Left colon (tissue), 2 donors: ENCODE results near the gene RELT. TPM values are rescaled to one million over a fixed set of nuclear protein-coding genes. Genes with fewer than 3 reads are reported as not detected.

Source experiments
- ATAC-seq: fragments of 200-7000 bp; cut with Tn5 transposase; one replicate; pipeline ENCODE4 v1.9.1; 2020; ENCODE audit warnings: mild to moderate bottlenecking, moderate library complexity
- DNase-seq, 2 donors: peaks; one replicate each; pipeline ENCODE4 v3.0.0-alpha.2; 2020
- intact Hi-C, 2 donors: fragments of 100-400 bp; cut with DNase I in 1 of 2; cut with micrococcal nuclease in 1 of 2; formaldehyde crosslinking; loops; one replicate each; pipeline versions ENCODE4 v1.11.2 to v1.14.0; 2022; cut with DNase I, micrococcal nuclease
- long read RNA-seq: library from polyadenylated mRNA; unstranded; transcript quantifications from one replicate; pipeline ENCODE4 v2.0.0, GENCODE V29; 2021
- total RNA-seq, 2 donors: library from RNA; stranded (reverse); fragmentation: NEBNext Ultra II Directional; extraction: Animal tissue kit (Norgen Biotek cat#: 25700); gene quantifications; one replicate each; pipeline ENCODE4 v1.2.1, GENCODE V29; 2021
- donor health status: DM: no; HTN: no; CAD: no.
- donor health status: DM: yes; HTN: yes; CAD: no.

The RELT gene
- total RNA-seq = 1 to 10 TPM; 2.6 to 3.1 TPM
- long read RNA-seq, partial matches to known transcripts = 0 of 2 reads
- long read RNA-seq, other reads (novel, unspliced or antisense) = 1 of 2 reads

- peak; percentile 96 for ATAC-seq
- DNase-seq = peak; percentile 80 to 91
- intact Hi-C loops = no loop called here
Observed at GRCh38 chr11:73376160-73376802, at the start of gene RELT. RELT (plus strand) TSS chr11:73376399; CDS start chr11:73389137, 12,738 bp downstream.

GRCh38 chr11:73326929-73327811, 49.0 kb upstream of the RELT start:
- intact Hi-C loops = no loop called here
- ATAC-seq (no peak), DNase-seq (no peak)

GRCh38 chr11:73327812-73328364, 48.3 kb upstream of the RELT start:
- no peak for ATAC-seq

GRCh38 chr11:73330569-73331093, 45.6 kb upstream of the RELT start:
- ATAC-seq = no peak
- intact Hi-C loops = no loop called here
- DNase-seq = no peak

More at GRCh38 chr11:73327812-73328364, 48.3 kb upstream of the RELT start:
- no peak for DNase-seq
- intact Hi-C loops = no loop called here

- no peak for DNase-seq
- ATAC-seq = no peak
- intact Hi-C loops = no loop called here
Observed at GRCh38 chr11:73331138-73331916, 44.9 kb upstream of the RELT start.

- intact Hi-C loops = no loop called here
- DNase-seq (no peak), ATAC-seq (no peak)
Observed at GRCh38 chr11:73333173-73333572, 43.0 kb upstream of the RELT start.

- intact Hi-C loops = no loop called here
- DNase-seq = no peak
- ATAC-seq = no peak
Observed at GRCh38 chr11:73333640-73334383, 42.4 kb upstream of the RELT start.

- intact Hi-C loops = loop anchor here in 1 of 2 donors (5.0 kb wide), 1 partner anchor 32 kb away; no protein-coding TSS in a partner anchor
- peak; percentile 18 for ATAC-seq
- peak; percentile 54 to 73 for DNase-seq
Observed at GRCh38 chr11:73334384-73335203, 41.6 kb upstream of the RELT start.

GRCh38 chr11:73335204-73335923, 40.8 kb upstream of the RELT start:
- ATAC-seq (peak; percentile 86), DNase-seq (peak; percentile 64 to 80)
- intact Hi-C loops = loop anchor here in 1 of 2 donors (5.0 kb wide), 1 partner anchor 33 kb away; no protein-coding TSS in a partner anchor

GRCh38 chr11:73337846-73338245, 38.4 kb upstream of the RELT start:
- DNase-seq (no peak), ATAC-seq (no peak)
- intact Hi-C loops = loop anchor here in 1 of 2 donors (5.0 kb wide), 1 partner anchor 36 kb away; no protein-coding TSS in a partner anchor

GRCh38 chr11:73338279-73338678, 37.9 kb upstream of the RELT start:
- no peak for DNase-seq
- intact Hi-C loops = loop anchor here in 1 of 2 donors (5.0 kb wide), 1 partner anchor 36 kb away; no protein-coding TSS in a partner anchor

GRCh38 chr11:73340164-73340563, 36.0 kb upstream of the RELT start:
- DNase-seq = no peak
- no peak for ATAC-seq
- intact Hi-C loops = no loop called here

More at GRCh38 chr11:73338279-73338678, 37.9 kb upstream of the RELT start:
- ATAC-seq = no peak

GRCh38 chr11:73342633-73343032, 33.6 kb upstream of the RELT start:
- DNase-seq (no peak), ATAC-seq (peak; percentile 42)
- intact Hi-C loops = no loop called here

- no peak for DNase-seq
- no peak for ATAC-seq
- intact Hi-C loops = no loop called here
Observed at GRCh38 chr11:73343076-73343873, 32.9 kb upstream of the RELT start.

GRCh38 chr11:73344191-73344607, 32.0 kb upstream of the RELT start:
- DNase-seq (no peak), ATAC-seq (no peak)
- intact Hi-C loops = no loop called here
